DMS53 treated with DMSO at 0.1 percent for 48 hours (cell line): ENCODE data around the gene ATP6V0D1.

Experiments
- DNase-seq: peaks from one replicate; lab custom pipeline; 2025; ENCODE audit not compliant: unreplicated experiment; lab: John Stamatoyannopoulos, UW

Gene ATP6V0D1

DNA sequence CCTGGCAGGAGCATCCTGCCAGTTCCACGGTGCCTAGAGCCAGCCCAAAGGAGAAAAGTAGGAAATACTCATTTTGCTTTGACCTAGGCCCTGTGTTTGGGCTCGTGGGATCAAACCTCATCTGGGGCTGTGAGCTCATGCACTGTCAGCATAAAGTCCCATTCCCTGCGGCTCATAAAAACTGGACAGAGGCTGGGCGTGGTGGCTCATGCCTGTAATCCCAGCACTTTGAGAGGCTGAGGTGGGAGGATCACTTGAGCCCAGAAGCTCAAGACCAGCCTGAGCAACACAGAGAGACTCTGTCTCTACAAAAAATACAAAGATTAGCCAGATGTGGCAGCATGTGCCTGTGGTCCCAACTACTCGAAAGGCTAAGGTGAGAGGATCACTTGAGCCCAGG, 17.9 kb downstream of the ATP6V0D1 start:
- no peak for DNase-seq

DNA sequence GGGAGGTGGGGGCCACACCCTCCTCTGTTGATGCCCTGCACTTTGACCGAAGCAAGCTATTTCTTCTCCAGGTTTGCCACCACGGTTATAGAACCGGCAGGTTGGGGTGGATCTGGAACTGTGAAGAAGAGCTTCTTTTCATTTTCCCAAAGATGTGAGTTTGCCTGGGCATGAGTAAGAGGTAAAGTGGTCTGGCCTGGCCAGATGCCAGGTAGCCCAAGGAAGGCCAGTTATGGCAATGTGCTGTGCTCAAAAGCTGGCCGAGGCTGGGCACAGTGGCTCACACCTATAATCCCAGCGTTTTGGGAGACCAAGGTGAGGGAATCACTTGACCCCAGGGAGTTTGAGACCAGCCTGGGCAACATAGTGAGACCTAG, 18.7 kb downstream of the ATP6V0D1 start:
- DNase-seq, result no peak

DNA sequence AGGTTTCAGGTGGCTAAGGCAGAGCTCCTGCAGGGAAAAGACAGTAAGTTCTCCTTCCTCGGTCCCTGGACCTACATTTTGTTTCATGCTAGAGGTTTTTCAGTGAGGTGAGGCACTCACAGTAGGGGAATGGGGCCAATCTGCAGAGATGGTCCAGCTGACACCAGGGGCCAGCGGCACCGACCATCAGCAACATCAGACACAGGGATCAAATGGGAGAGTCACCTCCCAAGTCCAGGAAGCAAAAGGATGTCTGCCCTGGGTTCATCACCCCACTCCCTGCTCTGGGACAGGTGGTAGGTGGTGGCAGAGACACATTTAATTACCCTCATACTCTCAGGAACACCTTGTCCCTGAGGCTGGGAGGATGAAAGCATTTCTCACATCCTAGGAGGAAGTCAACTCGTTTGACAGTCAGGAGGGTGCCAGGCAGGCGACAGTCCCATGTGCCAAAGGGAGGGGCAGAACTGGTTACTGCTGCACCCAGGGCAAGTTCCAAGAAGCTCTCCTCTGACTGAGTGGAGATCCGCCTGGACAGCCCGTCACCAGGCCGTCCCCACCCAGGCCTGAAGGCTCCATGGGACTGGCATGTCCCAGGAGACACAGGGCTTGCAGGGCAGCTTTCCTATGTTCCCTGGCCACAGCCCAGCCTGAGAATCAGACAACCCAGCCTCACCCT, 19.2 kb downstream of the ATP6V0D1 start:
- no peak for DNase-seq

DNA sequence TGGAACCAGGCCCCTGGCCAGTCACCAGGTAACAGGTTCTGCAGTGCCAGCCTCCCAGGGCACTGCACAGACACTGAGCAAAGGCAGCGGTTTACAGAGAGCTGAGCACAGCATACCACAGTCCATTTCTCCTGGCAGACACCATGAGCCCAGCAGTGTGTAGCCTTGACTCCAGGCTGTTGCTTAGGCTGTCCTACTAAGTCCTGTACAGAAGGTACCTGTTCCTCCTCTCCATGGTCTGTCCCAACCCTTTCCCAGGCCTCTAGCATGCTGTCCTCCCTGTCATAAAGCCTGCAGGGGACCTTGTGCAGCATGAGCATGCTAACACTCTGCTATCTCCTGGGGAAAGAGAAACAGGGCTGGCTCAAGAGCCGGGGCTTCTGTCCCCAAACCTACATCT, 20.0 kb downstream of the ATP6V0D1 start:
- no peak for DNase-seq

DNA sequence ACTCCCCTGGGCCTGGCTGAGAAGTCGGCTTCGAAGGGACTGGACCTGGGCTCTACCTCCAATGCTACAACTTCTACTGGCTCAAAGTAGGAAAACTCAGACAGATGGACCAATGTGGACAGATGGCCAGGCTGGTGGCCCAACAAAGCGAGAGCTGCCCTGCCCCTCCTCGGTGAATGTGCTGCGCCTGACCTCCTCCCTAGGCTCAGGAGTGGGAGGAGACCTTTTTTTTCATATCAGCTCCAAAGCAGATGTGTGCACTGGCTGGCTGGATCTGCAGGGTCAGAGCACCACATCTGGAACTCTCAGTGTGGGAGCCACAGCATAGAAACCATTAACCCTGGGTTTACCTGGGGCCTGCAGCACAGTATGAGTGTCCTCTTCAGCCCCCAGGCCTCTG, 20.8 kb downstream of the ATP6V0D1 start:
- no peak for DNase-seq

DNA sequence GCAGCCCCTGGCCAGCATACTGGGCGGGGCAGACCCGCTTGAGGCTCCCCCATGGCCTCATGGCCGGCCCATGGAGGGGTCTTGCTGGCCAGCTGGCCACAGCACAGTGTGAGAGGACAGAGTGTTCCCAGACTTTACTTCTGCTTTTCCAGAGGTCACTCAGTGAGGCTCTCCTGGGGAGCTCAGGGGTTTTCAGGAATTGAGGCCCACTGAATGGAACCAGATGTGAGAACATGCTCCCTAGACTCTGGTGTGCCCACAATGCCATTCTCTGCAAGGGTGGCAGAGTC, 21.2 kb downstream of the ATP6V0D1 start:
- no peak for DNase-seq

DNA sequence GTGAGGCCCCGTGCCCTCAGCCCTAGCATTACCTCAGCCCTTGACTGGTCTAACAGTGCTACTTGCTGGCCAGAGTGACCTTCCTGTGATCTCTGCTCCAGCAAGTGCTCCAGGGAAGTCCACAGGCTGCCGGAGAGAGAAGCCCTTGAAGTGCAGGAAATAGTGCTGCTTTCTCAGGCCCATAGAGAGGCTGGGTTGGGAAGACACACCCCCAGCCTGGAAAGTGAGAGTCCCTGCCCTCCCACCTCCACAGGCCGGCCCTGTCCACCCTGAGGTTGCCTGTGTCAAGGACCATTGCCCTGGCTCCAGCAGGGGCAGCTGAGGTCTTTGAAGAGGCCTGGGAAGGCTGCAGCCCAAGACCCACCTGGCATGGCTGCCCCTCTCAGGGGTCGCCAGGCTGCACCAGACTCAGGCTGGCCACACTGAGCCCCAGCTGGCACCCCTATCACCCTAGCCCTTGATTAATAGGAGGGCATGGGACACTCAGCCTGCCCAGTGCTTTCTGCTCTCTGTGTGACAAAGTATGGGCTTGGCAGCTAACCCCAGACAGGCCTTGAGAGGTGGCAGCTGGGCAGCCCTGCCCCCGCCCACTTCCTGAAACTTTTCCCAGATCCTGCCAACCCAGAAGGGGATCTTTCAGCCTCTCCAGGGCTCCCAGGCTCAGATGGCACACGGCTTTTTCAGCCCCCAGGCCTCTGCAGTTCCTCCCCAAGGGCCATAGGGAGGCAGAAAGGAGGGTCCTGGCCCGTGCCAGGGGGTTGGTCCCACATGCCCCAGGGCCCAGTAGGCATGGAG, 21.7 kb downstream of the ATP6V0D1 start:
- peak; percentile 23 for DNase-seq

DNA sequence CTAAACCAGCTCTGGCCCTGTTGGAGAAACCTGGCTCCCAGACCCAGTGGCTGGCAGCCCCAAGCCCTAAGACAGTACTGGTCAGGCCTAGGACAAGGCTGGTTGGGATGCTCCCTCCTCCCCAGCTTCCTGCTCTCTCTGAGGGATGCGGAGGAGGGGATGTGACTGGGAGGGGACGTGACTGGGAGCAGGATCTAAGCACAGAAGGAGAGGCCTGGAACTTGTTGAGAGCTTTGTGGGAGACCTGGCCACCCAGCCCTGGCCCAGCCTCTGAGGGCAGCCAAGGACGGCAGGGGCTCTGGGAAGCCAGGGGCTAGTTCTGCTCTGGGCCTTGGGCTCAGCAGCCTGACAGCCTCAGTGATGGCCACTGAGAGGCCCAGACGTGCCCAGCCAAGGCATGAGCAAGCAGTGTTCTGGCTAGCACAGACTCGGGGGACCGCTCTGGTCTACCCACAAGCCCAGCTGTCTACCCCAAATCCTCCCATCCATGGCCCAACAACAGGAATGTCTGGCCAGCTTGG, 22.8 kb downstream of the ATP6V0D1 start:
- DNase-seq, result no peak

DNA sequence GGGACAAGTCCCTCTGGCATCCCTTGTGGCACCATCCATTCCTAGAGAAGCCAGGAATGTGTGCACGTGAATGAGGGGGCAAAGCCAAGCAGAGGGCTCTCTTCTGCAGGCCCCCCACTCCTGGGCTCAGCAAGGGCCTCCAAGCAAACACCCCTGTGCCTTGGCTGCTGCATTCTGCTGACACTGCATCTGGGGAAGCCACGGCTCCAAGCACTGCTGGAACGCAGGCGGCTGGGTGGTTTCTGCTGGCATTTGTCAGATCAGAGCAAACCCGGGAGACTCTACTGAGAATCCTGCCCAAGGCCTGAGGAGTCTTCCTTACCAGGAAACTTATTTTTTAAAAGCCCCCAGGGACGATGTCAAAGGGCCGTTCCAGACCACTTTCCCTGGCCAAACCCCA, 23.3 kb downstream of the ATP6V0D1 start:
- no peak for DNase-seq

DNA sequence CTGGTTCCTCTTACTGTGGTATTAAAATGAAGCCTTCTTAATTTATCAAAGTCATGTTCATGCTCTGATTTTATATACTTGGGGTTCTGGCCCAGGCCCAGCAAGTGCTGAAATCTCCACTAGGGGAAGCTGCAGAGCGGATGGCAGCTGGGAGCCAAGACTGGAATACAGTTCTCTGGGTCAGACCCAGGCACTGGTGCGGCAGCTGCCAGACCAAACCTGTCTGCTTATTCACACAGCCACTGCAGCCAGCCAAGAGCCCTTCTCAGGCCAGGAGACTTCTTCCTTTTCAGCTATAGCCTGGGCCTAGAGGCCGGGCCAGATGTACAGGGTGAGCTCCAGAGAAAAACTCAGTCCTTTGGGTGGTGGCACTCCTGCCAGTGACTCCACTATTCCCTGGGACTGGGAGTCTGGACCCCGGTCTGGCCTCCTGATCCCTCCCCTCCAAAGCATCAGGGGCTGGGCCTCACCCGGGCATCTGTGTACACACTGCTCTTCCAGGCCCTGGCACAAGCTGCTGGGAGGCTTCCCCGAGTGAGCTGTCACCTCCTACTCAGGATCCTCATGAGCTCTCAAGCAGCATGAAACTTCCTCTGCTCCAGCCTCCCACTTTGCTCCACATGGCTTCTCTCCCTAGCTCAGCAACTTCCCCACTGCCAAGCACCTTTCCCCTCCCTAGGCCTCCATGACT, 24.4 kb downstream of the ATP6V0D1 start:
- DNase-seq, result no peak

DNA sequence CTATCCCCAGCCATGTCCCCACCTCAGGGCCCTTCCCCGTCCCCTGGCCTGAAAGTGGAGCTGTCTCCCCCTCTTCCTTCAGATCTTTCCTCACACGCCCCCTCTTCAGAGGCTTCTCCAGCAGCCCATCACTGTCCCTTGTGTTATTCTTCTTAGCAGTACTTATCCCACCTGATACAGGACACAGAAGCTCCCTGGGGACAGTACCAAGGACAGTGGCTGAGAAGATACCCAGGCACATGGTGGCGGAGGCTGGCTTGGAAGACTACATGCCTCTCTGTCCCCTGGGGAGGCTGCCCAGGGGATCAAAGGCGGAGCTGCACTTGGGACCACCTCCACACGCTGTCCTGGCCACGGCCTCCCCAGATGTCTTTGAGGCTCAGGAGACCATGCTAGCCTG, 26.1 kb downstream of the ATP6V0D1 start:
- DNase-seq, result no peak

DNA sequence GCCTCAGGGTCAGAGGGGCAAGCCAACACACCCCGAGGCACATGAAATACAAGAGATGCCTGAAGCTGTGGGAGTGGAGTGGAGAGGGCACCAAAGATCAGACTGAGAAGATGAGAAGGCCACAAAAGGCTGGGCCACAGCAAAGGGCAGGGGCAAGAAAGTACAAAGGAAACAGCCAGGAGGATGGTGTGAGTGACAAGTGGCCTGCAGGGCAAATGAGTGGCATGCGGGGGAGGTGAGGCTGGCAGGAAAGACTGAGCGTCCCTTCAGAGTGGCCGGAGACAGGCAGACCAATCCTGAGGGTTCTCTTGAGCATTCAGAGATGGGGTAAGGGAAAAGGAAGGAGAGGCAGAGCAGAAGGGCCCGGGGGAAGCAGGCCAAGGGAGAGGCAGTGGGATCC, 26.9 kb downstream of the ATP6V0D1 start:
- DNase-seq, result no peak

DNA sequence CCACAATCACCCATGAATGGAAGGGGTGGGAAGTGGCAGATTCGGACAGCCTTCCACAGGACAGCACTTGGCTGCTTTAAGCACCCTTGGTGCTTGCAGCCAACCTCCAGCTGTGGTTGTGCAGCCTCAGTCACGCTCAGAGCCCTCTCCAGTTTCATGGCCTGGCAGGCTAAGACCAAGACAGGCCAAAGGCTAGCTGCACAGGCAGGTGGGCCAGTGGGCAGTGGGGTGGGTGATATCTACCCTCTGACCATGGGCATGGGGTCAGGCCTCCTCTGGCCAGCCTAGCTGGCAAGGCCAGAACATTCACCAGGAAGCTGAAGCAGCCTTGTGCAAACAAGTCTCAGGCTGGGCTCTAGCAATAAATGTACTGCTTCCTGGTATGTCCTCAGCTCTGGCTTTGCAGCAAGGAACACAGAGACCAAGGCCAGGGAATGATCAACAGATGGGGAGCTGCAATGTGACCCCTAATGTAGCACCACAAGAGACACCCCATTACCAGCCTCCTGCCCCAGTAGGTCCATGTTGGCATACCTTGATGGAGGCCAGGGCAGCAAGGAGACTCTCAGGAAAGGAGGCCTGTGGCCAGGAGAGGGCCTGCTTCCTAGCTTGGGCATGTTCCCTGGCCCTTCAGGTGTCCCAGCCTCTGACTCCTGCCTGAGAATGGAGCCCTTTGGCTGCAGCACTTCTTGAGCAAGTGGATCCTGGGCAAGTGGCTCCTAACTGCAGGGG, 29.1 kb downstream of the ATP6V0D1 start:
- no peak for DNase-seq

DNA sequence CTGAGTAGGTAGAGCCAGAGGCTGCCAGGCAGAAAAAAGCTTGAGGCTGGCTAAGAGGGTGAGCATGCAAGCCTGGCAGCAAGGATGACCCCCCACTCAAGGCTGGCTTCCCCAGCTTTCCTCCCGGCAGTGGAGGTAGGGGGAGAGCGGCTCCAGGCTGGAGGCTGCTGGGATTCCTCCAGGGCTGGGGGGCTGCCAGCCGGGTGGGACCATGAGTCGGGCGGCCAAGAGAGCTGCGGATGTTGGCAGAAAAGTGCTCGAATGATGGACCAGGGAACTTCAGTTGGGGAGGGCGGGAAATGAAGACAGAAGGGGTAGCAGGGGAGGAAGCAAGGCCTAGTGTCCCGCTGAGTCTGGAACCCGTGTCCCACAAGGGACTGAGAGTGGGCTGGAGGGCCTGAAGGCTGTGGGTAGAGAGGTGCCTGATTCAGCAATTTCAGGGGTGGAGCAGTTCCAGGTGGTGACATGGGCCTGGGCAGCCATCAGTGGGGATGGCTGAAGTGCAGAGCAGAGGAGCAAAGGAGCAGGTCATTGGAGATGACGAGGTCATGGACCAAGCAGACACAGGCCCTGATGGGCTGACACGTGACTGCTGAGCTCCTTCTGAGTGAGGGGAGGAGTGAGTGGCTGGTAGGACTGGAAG, 29.8 kb downstream of the ATP6V0D1 start:
- no peak for DNase-seq

DNA sequence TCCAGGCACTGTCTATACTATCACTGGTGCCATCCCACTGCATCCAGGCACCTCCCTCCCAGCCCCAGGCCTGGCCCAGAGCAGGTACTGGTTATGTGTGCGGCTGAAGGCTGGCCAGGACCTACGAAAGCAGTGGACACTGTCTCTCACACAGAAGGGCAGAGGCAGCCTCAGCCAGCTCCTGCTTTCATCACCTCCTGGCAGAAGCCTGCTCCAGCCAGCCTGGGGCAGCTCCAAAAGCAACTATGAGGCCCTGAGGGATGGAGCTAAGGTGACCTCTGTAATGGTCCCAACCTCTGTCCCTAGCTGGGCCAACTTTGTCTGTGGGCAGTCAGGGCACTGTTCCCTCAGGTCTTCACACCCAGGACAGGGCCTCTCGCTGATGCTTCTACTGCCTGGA, 31.2 kb downstream of the ATP6V0D1 start:
- no peak for DNase-seq

DNA sequence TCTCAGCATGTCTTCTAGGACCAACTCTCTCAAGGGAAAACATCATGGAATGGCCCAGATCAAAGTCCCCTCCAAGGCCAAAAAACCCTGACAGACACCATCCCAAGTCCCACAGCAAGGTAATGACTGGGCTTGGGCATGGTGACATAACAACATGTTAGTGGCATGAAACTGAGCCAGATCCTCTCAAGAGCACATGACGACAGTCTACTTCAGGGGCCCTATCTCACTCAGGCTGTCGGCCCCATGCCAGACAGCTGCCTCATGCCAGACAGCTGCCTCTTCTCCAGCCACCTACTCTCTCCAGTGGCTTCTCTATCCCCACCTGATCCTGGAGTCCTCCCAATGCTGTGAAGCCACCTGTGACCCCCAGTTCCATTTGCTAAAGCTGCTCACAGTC, 31.6 kb downstream of the ATP6V0D1 start:
- no peak for DNase-seq

DNA sequence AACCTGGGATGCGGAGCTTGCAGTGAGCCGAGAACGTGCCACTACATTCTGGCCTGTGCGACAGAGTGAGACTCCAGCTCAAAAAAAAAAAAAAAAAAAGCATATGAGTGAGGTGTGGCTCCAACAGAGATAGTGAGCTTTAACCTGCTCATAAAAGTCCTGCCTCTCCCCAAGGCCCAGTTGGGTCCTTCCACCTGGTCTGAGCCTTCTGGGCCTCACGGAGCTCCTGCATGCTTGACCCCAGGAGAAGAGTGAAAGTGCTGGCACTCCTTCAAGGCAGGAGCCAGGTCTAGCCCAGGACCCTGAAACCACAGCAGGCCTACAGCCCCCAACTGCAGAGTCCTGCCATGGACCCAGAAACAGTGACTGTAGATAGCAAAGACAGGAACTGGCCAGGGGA, 32.4 kb downstream of the ATP6V0D1 start:
- DNase-seq, result no peak

DNA sequence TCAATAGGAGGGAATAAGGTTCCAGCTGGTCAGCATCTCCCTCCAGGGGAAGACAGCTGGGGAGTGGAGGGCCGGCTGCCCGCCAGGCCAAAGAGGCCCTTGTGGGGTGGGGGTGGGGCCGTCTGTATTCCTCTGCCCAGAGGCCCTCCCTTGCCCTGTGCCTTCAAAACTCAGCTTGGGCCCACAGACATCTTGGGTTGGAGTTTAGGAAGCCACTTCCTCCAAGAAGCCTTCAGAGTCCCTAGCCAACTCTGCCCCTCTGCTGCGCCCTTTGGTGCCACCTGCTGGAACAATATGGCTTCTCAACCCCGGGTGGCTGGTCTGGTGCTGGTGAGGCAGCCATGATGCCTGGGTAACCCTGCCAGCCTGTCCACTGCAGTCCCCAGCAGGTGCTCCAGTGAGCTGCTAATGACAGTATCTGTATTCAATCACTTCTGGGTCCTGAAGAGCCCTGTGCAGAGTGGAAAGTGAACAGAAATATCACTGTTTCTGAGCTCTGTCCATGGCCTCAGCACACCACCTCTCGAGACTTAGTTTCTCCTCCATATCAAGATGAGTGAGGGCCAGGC, 33.4 kb downstream of the ATP6V0D1 start:
- no peak for DNase-seq

DNA sequence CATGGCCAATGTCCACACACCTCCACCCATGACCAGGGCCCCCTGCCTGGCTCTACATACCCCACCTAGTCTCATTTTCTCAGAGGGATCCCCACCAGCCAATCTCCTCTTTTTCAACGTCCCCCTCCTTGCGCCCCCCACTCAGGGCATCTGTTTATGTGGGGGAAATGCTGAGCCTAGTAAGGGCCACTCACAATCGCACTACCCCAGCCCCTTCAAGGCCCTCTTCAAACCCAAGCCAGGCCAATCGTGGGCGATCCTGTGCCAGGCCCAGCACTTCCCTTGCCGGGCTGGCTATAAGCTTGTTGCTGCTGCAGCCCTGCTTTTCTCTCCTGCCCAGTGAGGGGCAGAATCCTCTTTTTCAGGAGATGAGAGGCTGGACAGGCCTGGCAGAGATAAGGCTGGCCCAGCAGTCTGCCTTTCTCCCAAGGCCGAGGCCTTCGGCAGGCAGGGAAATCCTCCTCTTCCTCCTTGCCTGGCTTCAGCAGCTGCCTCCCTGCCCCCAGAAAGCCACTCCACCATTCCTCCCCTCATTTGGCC, 33.9 kb downstream of the ATP6V0D1 start:
- DNase-seq, result no peak
